H1 (cell line): Measurements from ENCODE around the gene HSPA4. TPM values are rescaled to one million over a fixed set of nuclear protein-coding genes. Genes with fewer than 3 reads are reported as not detected.
"Not testable (repeated sequence)": the region's sequence is repeated elsewhere in the genome, so short reads cannot be mapped to it uniquely, and the experiment has no call there.

ENCODE experiments used
- CTCF ChIA-PET: fragments of 300-600 bp; sonication (Branson Sonifier 250); formaldehyde crosslinking; loops from one replicate; lab custom pipeline; 2021; ENCODE audit not compliant: partially characterized antibody; lab: Charles Lee
- POLR2A ChIA-PET: fragments of 300-600 bp; sonication (Branson Sonifier 250); formaldehyde crosslinking; loops from one replicate; lab custom pipeline; 2021; ENCODE audit warnings: inconsistent platforms; ENCODE audit not compliant: partially characterized antibody; lab: Charles Lee
- DNase-seq, 2 experiments: peaks; one replicate each; pipeline versions ENCODE4 v3.0.0 to v3.0.0-alpha.2; 2010 to 2022; ENCODE audit warnings: low spot score in 2 of 2, low read depth in 1 of 2, mixed read lengths in 1 of 2
- FAIRE-seq: peaks from 2 replicates; lab custom pipeline; 2011; peaks lifted over from hg19 to GRCh38; lab: Jason Lieb, UNC
- H2AFZ ChIP-seq: 2 replicates; pipeline ENCODE4 v1.8.1; 2012; ENCODE audit warnings: low read length, inconsistent platforms
- H2AK5ac ChIP-seq: 2 replicates; pipeline ENCODE4 v1.6.1; 2013; ENCODE audit warnings: low read depth, low read length
- H2BK120ac ChIP-seq: replicated peaks from 2 replicates; pipeline ENCODE3; 2013; ENCODE audit warnings: low read depth, low read length, inconsistent platforms
- H2BK12ac ChIP-seq: 2 replicates; pipeline ENCODE4 v1.6.1; 2013; ENCODE audit warnings: low read depth, low read length
- H2BK15ac ChIP-seq: 2 replicates; pipeline ENCODE4 v1.6.1; 2013; ENCODE audit warnings: low read length
- H2BK20ac ChIP-seq: 2 replicates; pipeline ENCODE4 v1.6.1; 2013; ENCODE audit warnings: low read length
- H2BK5ac ChIP-seq: 2 replicates; pipeline ENCODE4 v1.6.1; 2013; ENCODE audit warnings: low read depth, low read length
- H3K14ac ChIP-seq: 2 replicates; pipeline ENCODE4 v1.6.1; 2013; ENCODE audit warnings: inconsistent platforms; ENCODE audit not compliant: insufficient read length
- H3K18ac ChIP-seq: 2 replicates; pipeline ENCODE4 v1.6.1; 2013; ENCODE audit warnings: low read length; ENCODE audit errors: extremely low read depth
- H3K23ac ChIP-seq: 2 replicates; pipeline ENCODE4 v1.6.1; 2013; ENCODE audit warnings: inconsistent platforms; ENCODE audit not compliant: insufficient read length
- H3K23me2 ChIP-seq: 2 replicates; pipeline ENCODE4 v1.6.1; 2013; ENCODE audit warnings: low read depth, low read length
- H3K27ac ChIP-seq: 2 replicates; pipeline ENCODE4 v1.6.1; 2011; ENCODE audit warnings: low read depth, low read length, inconsistent platforms
- H3K27me3 ChIP-seq, 4 experiments: replicated peaks in 1 of 4; 1 replicate in 1 of 4; 2 replicates in 3 of 4; pipeline versions ENCODE4 v1.6.1 to v1.8.1; 2011 to 2013; ENCODE audit warnings: low read length in 3 of 4, mild to moderate bottlenecking in 3 of 4, inconsistent platforms in 2 of 4, mixed read lengths in 2 of 4, moderate library complexity in 1 of 4; ENCODE audit not compliant: control insufficient read depth in 3 of 4, insufficient read depth in 3 of 4; ENCODE audit errors: extremely low read depth in 1 of 4
- H3K36me3 ChIP-seq, 4 experiments: 2 replicates each; pipeline versions ENCODE4 v1.6.1 to v1.8.1; 2011 to 2013; ENCODE audit warnings: mild to moderate bottlenecking in 4 of 4, low read length in 3 of 4, moderate library complexity in 2 of 4, control low read depth in 1 of 4, inconsistent platforms in 1 of 4; ENCODE audit not compliant: insufficient read depth in 4 of 4, control insufficient read depth in 2 of 4
- H3K4ac ChIP-seq: replicated peaks from 2 replicates; pipeline ENCODE3; 2013; ENCODE audit warnings: low read length, low read depth, mixed read lengths, inconsistent platforms; ENCODE audit not compliant: insufficient read length
- H3K4me1 ChIP-seq, 4 experiments: replicated peaks in 1 of 4; 1 replicate in 1 of 4; 2 replicates in 3 of 4; pipeline versions ENCODE4 v1.6.1 to v1.8.1; 2011 to 2013; ENCODE audit warnings: low read length in 3 of 4, inconsistent platforms in 2 of 4, mixed read lengths in 1 of 4; ENCODE audit not compliant: insufficient read depth in 4 of 4, control insufficient read depth in 3 of 4
- H3K4me2 ChIP-seq, 2 experiments: 2 replicates each; pipeline versions ENCODE4 v1.6.1 to v1.8.1; 2011 to 2013; ENCODE audit warnings: low read depth in 2 of 2, low read length in 2 of 2, control low read depth in 1 of 2, inconsistent platforms in 1 of 2, mild to moderate bottlenecking in 1 of 2; ENCODE audit not compliant: insufficient read depth in 1 of 2
- H3K4me3 ChIP-seq, 4 experiments: fragments of 200-600, 300-600 bp in 1 of 4; sonication (generic), shearing (Covaris generic), sonication (Bioruptor Twin) in 1 of 4; 2 replicates each; pipeline versions ENCODE4 v1.5.1 to v1.8.1; 2011 to 2016; ENCODE audit warnings: low read length in 4 of 4, low read depth in 3 of 4, control low read depth in 2 of 4, inconsistent platforms in 2 of 4, mild to moderate bottlenecking in 2 of 4, mixed read lengths in 1 of 4, moderate library complexity in 1 of 4; ENCODE audit not compliant: insufficient read depth in 2 of 4; ENCODE audit errors: extremely low read depth in 1 of 4
- H3K56ac ChIP-seq: replicated peaks from 2 replicates; pipeline ENCODE3; 2013; ENCODE audit warnings: low read depth, mild to moderate bottlenecking, mixed read lengths, low read length, inconsistent platforms; ENCODE audit not compliant: insufficient read length
- H3K79me1 ChIP-seq: 2 replicates; pipeline ENCODE4 v1.6.1; 2013; ENCODE audit warnings: low read depth, low read length, control low read depth
- H3K79me2 ChIP-seq, 2 experiments: 2 replicates each; pipeline versions ENCODE4 v1.6.1 to v1.8.1; 2012 to 2013; ENCODE audit warnings: low read length in 2 of 2, mild to moderate bottlenecking in 2 of 2, inconsistent platforms in 1 of 2; ENCODE audit not compliant: insufficient read depth in 2 of 2, control insufficient read depth in 1 of 2
- H3K9ac ChIP-seq, 4 experiments: replicated peaks in 1 of 4; 1 replicate in 1 of 4; 2 replicates in 3 of 4; pipeline versions ENCODE4 v1.6.1 to v1.8.1; 2011 to 2013; ENCODE audit warnings: low read depth in 3 of 4, low read length in 3 of 4, control low read depth in 2 of 4, mild to moderate bottlenecking in 2 of 4, moderate library complexity in 2 of 4, inconsistent platforms in 1 of 4; ENCODE audit errors: extremely low read depth in 1 of 4
- H3K9me3 ChIP-seq, 2 experiments: 2 replicates each; pipeline versions ENCODE4 v1.6.1 to v1.8.1; 2012 to 2013; ENCODE audit warnings: mild to moderate bottlenecking in 2 of 2, moderate library complexity in 2 of 2, control low read depth in 1 of 2, inconsistent platforms in 1 of 2, low read depth in 1 of 2, low read length in 1 of 2, mixed read lengths in 1 of 2; ENCODE audit not compliant: insufficient read depth in 2 of 2
- H4K20me1 ChIP-seq, 2 experiments: replicated peaks in 1 of 2; 2 replicates each; pipeline versions ENCODE3 to v1.8.1; 2011 to 2013; ENCODE audit warnings: inconsistent platforms in 2 of 2, low read length in 2 of 2, mild to moderate bottlenecking in 1 of 2; ENCODE audit not compliant: insufficient read depth in 2 of 2, control insufficient read depth in 1 of 2
- H4K5ac ChIP-seq: 2 replicates; pipeline ENCODE4 v1.6.1; 2013; ENCODE audit warnings: low read length, low read depth, mixed read lengths, inconsistent platforms; ENCODE audit not compliant: insufficient read length
- H4K8ac ChIP-seq: 2 replicates; pipeline ENCODE4 v1.8.0; 2013; ENCODE audit warnings: mild to moderate bottlenecking, moderate library complexity, low read length, inconsistent platforms; ENCODE audit not compliant: insufficient read depth; ENCODE audit errors: extremely low read depth
- H4K91ac ChIP-seq: replicated peaks from 2 replicates; pipeline ENCODE3; 2013; ENCODE audit warnings: low read length, mixed read lengths, inconsistent platforms; ENCODE audit not compliant: insufficient read length
- WGBS, 2 experiments: shearing (Covaris generic) in 1 of 2; methylation state at CpG; one replicate each; pipeline versions ENCODE4 v1.1.6 to v1.1.7; 2013 to 2015; ENCODE audit warnings: low lambda C conversion rate in 2 of 2, mixed read lengths in 2 of 2, inconsistent platforms in 1 of 2, low coverage in 1 of 2, missing lambda C conversion rate in 1 of 2; ENCODE audit not compliant: insufficient replicate concordance in 2 of 2, insufficient coverage in 1 of 2, insufficient read length in 1 of 2; ENCODE audit errors: extremely low coverage in 1 of 2, missing lambda C conversion rate in 1 of 2; 5-methylcytosine and 5-hydroxymethylcytosine counted together
- polyA plus RNA-seq, 7 experiments: library from polyadenylated mRNA; depleted of rRNA in 3 of 7; stranded (reverse) in 5 of 7; unstranded in 2 of 7; fragments of >200 nt in 5 of 7; fragments of 200-250 nt in 2 of 7; gene quantifications; 1 replicate in 5 of 7; 2 replicates in 1 of 7; 4 replicates in 1 of 7; pipeline versions ENCODE4 v1.2.1 to v1.2.3, GENCODE V29; 2011 to 2013; ENCODE audit warnings: missing spikeins in 2 of 7, mixed read lengths in 2 of 7
- total RNA-seq: library from RNA; stranded (reverse); fragmentation: NEBNext Ultra II Directional; extraction: Animal tissue kit (Norgen Biotek cat#: 25700); gene quantifications from 2 replicates; pipeline ENCODE4 v1.2.1, GENCODE V29; 2021

Gene HSPA4
- total and polyA plus RNA-seq, 2 of the 8 experiments (the other 6 are each of a cell fraction or from before 2014, with no cell fraction given): 28.9 to 445 TPM

DNA sequence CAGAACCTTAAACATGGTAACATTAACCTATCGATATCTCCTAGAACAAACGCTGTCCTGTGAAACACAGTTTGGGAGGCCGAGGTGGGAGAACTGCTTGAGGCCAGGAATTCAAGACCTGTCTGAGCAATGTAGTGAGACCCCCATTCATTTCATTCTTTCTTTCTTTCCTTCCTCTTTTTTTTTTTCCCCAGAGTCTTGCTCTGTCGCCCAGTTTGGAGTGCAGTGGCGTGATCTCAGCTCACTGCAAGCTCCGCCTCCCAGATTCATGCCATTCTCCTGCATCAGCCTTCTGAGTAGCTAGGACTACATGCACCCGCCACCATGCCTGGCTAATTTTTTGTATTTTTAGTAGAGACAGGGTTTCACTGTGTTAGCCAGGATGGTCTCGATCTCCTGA lies 5.3 kb upstream of the HSPA4 start:
- H3K79me2 ChIP-seq, H2AK5ac ChIP-seq, H3K14ac ChIP-seq, H3K4me2 ChIP-seq, FAIRE-seq, H2BK12ac ChIP-seq, CTCF ChIA-PET, H4K5ac ChIP-seq, H3K4me1 ChIP-seq, H3K79me1 ChIP-seq, H2BK120ac ChIP-seq, H4K8ac ChIP-seq, H4K91ac ChIP-seq, H3K23ac ChIP-seq, H2BK20ac ChIP-seq, H3K9me3 ChIP-seq, H3K9ac ChIP-seq, DNase-seq, H3K4me3 ChIP-seq, H2BK5ac ChIP-seq, H3K4ac ChIP-seq, H3K56ac ChIP-seq, H3K27ac ChIP-seq, H3K23me2 ChIP-seq, H3K18ac ChIP-seq, H2BK15ac ChIP-seq, H2AFZ ChIP-seq, H3K36me3 ChIP-seq, H4K20me1 ChIP-seq, H3K27me3 ChIP-seq: not testable (repeated sequence)
- 98% methylated on average over 5 of the region's 8 CpGs; no CpG with 5 or more reads in 1 of the 2 experiments for WGBS, 2 experiments
- POLR2A ChIA-PET: interaction anchor here (1.6 kb wide), 1 partner anchor 30 kb away, joined by 3 read pairs; no protein-coding TSS in a partner anchor
